Panc1 (cell line): ENCODE measurements around the gene ADAMTS13.

Experiments used
- CTCF ChIP-seq: fragments of 450-650 bp; IDR thresholded peaks from 2 replicates; pipeline ENCODE4 v1.5.1; 2017; ENCODE audit warnings: mild to moderate bottlenecking
- POLR2AphosphoS5 ChIP-seq: IDR thresholded peaks from 2 replicates; pipeline ENCODE4 v1.6.1; 2012; ENCODE audit warnings: mild to moderate bottlenecking, low read depth, low read length, moderate library complexity
- TCF7L2 ChIP-seq: IDR thresholded peaks from 2 replicates; pipeline ENCODE4 v1.6.1; 2011; ENCODE audit warnings: mild to moderate bottlenecking, low read depth, low read length, inconsistent platforms

GRCh38 chr9:133460405-133461175 is 38.4 kb downstream of the ADAMTS13 start:
- TF ChIP-seq POLR2AphosphoS5, result no peak
- no peak for TF ChIP-seq TCF7L2
- TF ChIP-seq CTCF, result no peak
